HEK293T (cell line): ENCODE results near the gene NOTCH1.

Source experiments
- CTCF ChIA-PET: fragments of 350-600 bp; formaldehyde crosslinking; extraction: SDS; loops from one replicate; lab custom pipeline; 2021; ENCODE audit warnings: antibody characterized with exemption, inconsistent platforms; lab: Yijun Ruan, JAX
- POLR2A ChIA-PET: fragments of 350-600 bp; formaldehyde crosslinking; extraction: SDS; loops from one replicate; lab custom pipeline; 2020; ENCODE audit warnings: antibody characterized with exemption, inconsistent platforms; lab: Yijun Ruan, JAX
- DNase-seq: peaks from one replicate; pipeline ENCODE4 v3.0.0; 2012; ENCODE audit warnings: mixed read lengths; ENCODE audit errors: extremely low spot score
- ARNT ChIP-seq: fragments of 450-650 bp; IDR thresholded peaks from 2 replicates; pipeline ENCODE4 v1.6.1; 2017; ENCODE audit warnings: mild to moderate bottlenecking
- BHLHE40 ChIP-seq: fragments of 450-650 bp; IDR thresholded peaks from 2 replicates; pipeline ENCODE4 v1.6.1; 2016; ENCODE audit warnings: mild to moderate bottlenecking, moderate library complexity, borderline replicate concordance
- CTBP1 ChIP-seq: fragments of 450-650 bp; IDR thresholded peaks from 2 replicates; pipeline ENCODE4 v1.6.1; 2016; ENCODE audit warnings: borderline replicate concordance
- ELF4 ChIP-seq: fragments of 450-650 bp; IDR thresholded peaks from 2 replicates; pipeline ENCODE4 v1.6.1; 2017; ENCODE audit warnings: antibody characterized with exemption
- FOXA1 ChIP-seq: fragments of 450-650 bp; IDR thresholded peaks from 2 replicates; pipeline ENCODE4 v1.6.1; 2016; ENCODE audit warnings: mild to moderate bottlenecking
- FOXK2 ChIP-seq: fragments of 450-650 bp; IDR thresholded peaks from 2 replicates; pipeline ENCODE4 v1.6.1; 2016; ENCODE audit warnings: mild to moderate bottlenecking
- FOXM1 ChIP-seq: fragments of 450-650 bp; IDR thresholded peaks from 2 replicates; pipeline ENCODE4 v1.6.1; 2017; ENCODE audit warnings: mild to moderate bottlenecking, borderline replicate concordance
- HDGF ChIP-seq: fragments of 450-650 bp; IDR thresholded peaks from 2 replicates; pipeline ENCODE4 v1.6.1; 2017; ENCODE audit warnings: antibody characterized with exemption, borderline replicate concordance
- L3MBTL2 ChIP-seq: fragments of 450-650 bp; conservative IDR thresholded peaks from 2 replicates; pipeline ENCODE4 v1.6.1; 2016; ENCODE audit warnings: mild to moderate bottlenecking
- LEF1 ChIP-seq: fragments of 450-650 bp; IDR thresholded peaks from 2 replicates; pipeline ENCODE4 v1.6.1; 2017; ENCODE audit warnings: mild to moderate bottlenecking, borderline replicate concordance
- NFRKB ChIP-seq: fragments of 450-650 bp; IDR thresholded peaks from 2 replicates; pipeline ENCODE4 v1.6.1; 2016; ENCODE audit warnings: mild to moderate bottlenecking, moderate library complexity
- PKNOX1 ChIP-seq: fragments of 450-650 bp; IDR thresholded peaks from 2 replicates; pipeline ENCODE4 v1.6.1; 2016
- SP1 ChIP-seq: fragments of 450-650 bp; IDR thresholded peaks from 2 replicates; pipeline ENCODE4 v1.6.1; 2017
- SUZ12 ChIP-seq: fragments of 450-650 bp; IDR thresholded peaks from 2 replicates; pipeline ENCODE4 v1.6.1; 2016; ENCODE audit warnings: mild to moderate bottlenecking
- TARDBP ChIP-seq: fragments of 450-650 bp; IDR thresholded peaks from 2 replicates; pipeline ENCODE4 v1.6.1; 2016
- ZNF384 ChIP-seq: fragments of 450-650 bp; IDR thresholded peaks from 2 replicates; pipeline ENCODE4 v1.6.1; 2016

Gene NOTCH1

GRCh38 chr9:136463578-136463977, 82.3 kb downstream of the NOTCH1 start:
- ChIA-PET POLR2A (no interaction called here), CTCF (no interaction called here)
- no peak for DNase-seq
- TF ChIP-seq LEF1 (no peak), FOXA1 (no peak), HDGF (no peak), BHLHE40 (no peak), CTBP1 (no peak), PKNOX1 (no peak), FOXK2 (no peak), ELF4 (no peak)

GRCh38 chr9:136462664-136463063, 83.2 kb downstream of the NOTCH1 start:
- no peak for DNase-seq
- no peak for TF ChIP-seq NFRKB
- no peak for TF ChIP-seq TARDBP
- TF ChIP-seq FOXM1 = no peak
- TF ChIP-seq ELF4 = no peak
- no peak for TF ChIP-seq LEF1
- no peak for TF ChIP-seq ZNF384
- no peak for TF ChIP-seq CTBP1
- TF ChIP-seq BHLHE40 = no peak
- no peak for TF ChIP-seq ARNT
- no peak for TF ChIP-seq SUZ12
- no peak for TF ChIP-seq HDGF
- no peak for TF ChIP-seq L3MBTL2
- TF ChIP-seq FOXK2 = no peak
- no peak for TF ChIP-seq SP1
- TF ChIP-seq PKNOX1 = no peak
- TF ChIP-seq FOXA1 = no peak
- ChIA-PET POLR2A (no interaction called here), CTCF (no interaction called here)

- CTCF ChIA-PET = no interaction called here
- POLR2A ChIA-PET = no interaction called here
- DNase-seq = no peak
- no peak for TF ChIP-seq L3MBTL2
- TF ChIP-seq PKNOX1 = no peak
- no peak for TF ChIP-seq ELF4
- TF ChIP-seq FOXK2 = no peak
- no peak for TF ChIP-seq FOXA1
- TF ChIP-seq CTBP1 = no peak
- TF ChIP-seq SUZ12 = no peak
- TF ChIP-seq HDGF = no peak
- no peak for TF ChIP-seq BHLHE40
- TF ChIP-seq SP1 = no peak
- TF ChIP-seq FOXM1 = no peak
- no peak for TF ChIP-seq ARNT
- TF ChIP-seq LEF1 = no peak
- TF ChIP-seq TARDBP = no peak
- TF ChIP-seq NFRKB = no peak
- TF ChIP-seq ZNF384 = no peak
Observed at GRCh38 chr9:136460772-136461325, 85.0 kb downstream of the NOTCH1 start.

- ChIA-PET POLR2A (no interaction called here), CTCF (no interaction called here)
- DNase-seq = no peak
- TF ChIP-seq LEF1 (no peak), ARNT (no peak), BHLHE40 (no peak), FOXA1 (no peak), CTBP1 (no peak), SUZ12 (no peak), FOXM1 (no peak), L3MBTL2 (no peak), ELF4 (no peak), FOXK2 (no peak), SP1 (no peak), NFRKB (no peak), HDGF (no peak), PKNOX1 (no peak), TARDBP (no peak)
Observed at GRCh38 chr9:136459425-136459824, 86.4 kb downstream of the NOTCH1 start.

- TF ChIP-seq SUZ12 = no peak
- TF ChIP-seq ARNT = no peak
- TF ChIP-seq BHLHE40 = no peak
- no peak for TF ChIP-seq PKNOX1
- no peak for TF ChIP-seq TARDBP
- ChIA-PET CTCF (no interaction called here), POLR2A (no interaction called here)
- no peak for DNase-seq
Observed at GRCh38 chr9:136457326-136457725, 88.5 kb downstream of the NOTCH1 start.
